Mesenteric fat pad (tissue), 1 donor: ENCODE data around the gene PLA2G4E. TPM values are rescaled to one million over a fixed set of nuclear protein-coding genes. Genes with fewer than 3 reads are reported as not detected.

Experiments
- DNase-seq: peaks from one replicate; pipeline ENCODE4 v3.0.0-alpha.2; 2020; ENCODE audit warnings: low spot score
- total RNA-seq: library from RNA; stranded (reverse); fragmentation: NEBNext Ultra II Directional; extraction: Animal tissue kit (Norgen Biotek cat#: 25700); gene quantifications from one replicate; pipeline ENCODE4 v1.2.1, GENCODE V29; 2021
- donor health status: DM: yes; HTN: yes; CAD: no.

Gene PLA2G4E
- total RNA-seq, 1 donor from 2014 or later, result not detected

- DNase-seq, result no peak
Observed at GRCh38 chr15:42021593-42021992, 751 bp upstream of the PLA2G4E start.

- DNase-seq, result no peak
Observed at GRCh38 chr15:42018306-42019224, 2.3 kb downstream of the PLA2G4E start.

GRCh38 chr15:42016971-42017370, 3.9 kb downstream of the PLA2G4E start:
- DNase-seq, result no peak

GRCh38 chr15:42014406-42014805, 6.4 kb downstream of the PLA2G4E start:
- no peak for DNase-seq

- no peak for DNase-seq
Observed at GRCh38 chr15:42012928-42013482, 7.8 kb downstream of the PLA2G4E start.

GRCh38 chr15:42012241-42012640, 8.6 kb downstream of the PLA2G4E start:
- DNase-seq, result no peak

- no peak for DNase-seq
Observed at GRCh38 chr15:42011074-42011473, 9.8 kb downstream of the PLA2G4E start.

GRCh38 chr15:42010434-42010833, 10.4 kb downstream of the PLA2G4E start:
- DNase-seq, result no peak

- DNase-seq, result no peak
Observed at GRCh38 chr15:42009474-42009873, 11.4 kb downstream of the PLA2G4E start.

GRCh38 chr15:42009022-42009421, 11.8 kb downstream of the PLA2G4E start:
- no peak for DNase-seq

- DNase-seq, result no peak
Observed at GRCh38 chr15:42007386-42007785, 13.5 kb downstream of the PLA2G4E start.

GRCh38 chr15:42002333-42002732, 18.5 kb downstream of the PLA2G4E start:
- no peak for DNase-seq

GRCh38 chr15:42001236-42001635, 19.6 kb downstream of the PLA2G4E start:
- no peak for DNase-seq

GRCh38 chr15:41999290-42000285, 21.3 kb downstream of the PLA2G4E start:
- no peak for DNase-seq

- no peak for DNase-seq
Observed at GRCh38 chr15:41997845-41998244, 23.0 kb downstream of the PLA2G4E start.

- DNase-seq, result no peak
Observed at GRCh38 chr15:41996921-41997592, 23.8 kb downstream of the PLA2G4E start.

GRCh38 chr15:41996376-41996775, 24.5 kb downstream of the PLA2G4E start:
- no peak for DNase-seq

- DNase-seq, result no peak
Observed at GRCh38 chr15:41995476-41995855, 25.4 kb downstream of the PLA2G4E start.

GRCh38 chr15:41994772-41995475, 25.9 kb downstream of the PLA2G4E start:
- no peak for DNase-seq

GRCh38 chr15:41994171-41994650, 26.6 kb downstream of the PLA2G4E start:
- no peak for DNase-seq
